Measurements from ENCODE around the gene TFCP2L1. TPM values are rescaled to one million over a fixed set of nuclear protein-coding genes. Genes with fewer than 3 reads are reported as not detected.
A peak's percentile ranks its signal among the peaks of the same experiment; 100 is the strongest.
"Not testable (repeated sequence)": the region's sequence is repeated elsewhere in the genome, so short reads cannot be mapped to it uniquely, and the experiment has no call there.

The TFCP2L1 gene
- total RNA-seq, 1 experiment from 2014 or later, result 18.4 TPM

DNA sequence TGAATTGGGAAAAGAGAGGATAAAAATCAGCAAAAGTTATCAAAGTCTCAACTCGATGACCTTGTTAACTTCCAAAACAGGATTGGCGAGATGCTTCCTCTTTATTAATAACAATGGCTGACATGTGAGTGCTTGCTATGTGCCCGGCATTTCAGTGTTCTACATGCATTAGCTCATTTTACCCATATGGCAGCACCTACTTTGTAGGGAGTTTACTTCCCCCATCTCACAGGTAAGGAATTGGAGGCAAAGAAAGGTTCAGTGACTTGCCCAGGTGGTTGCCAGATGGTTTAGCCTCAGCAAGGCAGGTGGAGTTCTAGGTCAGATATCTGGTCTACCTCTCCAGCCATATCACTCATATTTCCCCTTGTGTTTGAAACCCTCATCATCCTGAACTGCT lies 12.4 kb downstream of the TFCP2L1 start:
- Mint-ChIP-seq H3K9me3 (ENCODE audit: unreplicated experiment) (no peaks in the 10 kb centered on the region), H3K4me1 (ENCODE audit: low read depth, unreplicated experiment) (peaks cover 18% of the 10 kb centered on the region), H3K27ac (ENCODE audit: unreplicated experiment) (peak overlapping the region; percentile 68), H3K27me3 (ENCODE audit: insufficient read depth, unreplicated experiment) (no peaks in the 10 kb centered on the region), H3K36me3 (ENCODE audit: insufficient read depth, unreplicated experiment) (peaks cover 6% of the 10 kb centered on the region), H3K4me3 (ENCODE audit: unreplicated experiment) (peak overlapping the region; percentile 37)
- no peak overlapping the region for H3K4me3 ChIP-seq (ENCODE audit: low read depth, low read length)
- intact Hi-C loops (cut with micrococcal nuclease; ENCODE audit: unreplicated experiment), result no loop called here
- peaks cover 33% of the 10 kb centered on the region for H3K4me1 ChIP-seq
- POLR2A ChIA-PET, result no interaction called here
- peak in 1 of 2 experiments; percentile 22 for DNase-seq
- H3K9me3 ChIP-seq, result no peaks in the 10 kb centered on the region
- CTCF ChIA-PET, result no interaction called here
- no peaks in the 10 kb centered on the region for H3K27me3 ChIP-seq (replicated peaks; ENCODE audit: control insufficient read depth, insufficient read depth, low read length)
- H3K36me3 ChIP-seq (ENCODE audit: control insufficient read depth, insufficient read depth, low read length), result no peaks in the 10 kb centered on the region
- no TSS peak for BruUV-seq (replicated peaks)
- TF ChIP-seq, protein P1, sequence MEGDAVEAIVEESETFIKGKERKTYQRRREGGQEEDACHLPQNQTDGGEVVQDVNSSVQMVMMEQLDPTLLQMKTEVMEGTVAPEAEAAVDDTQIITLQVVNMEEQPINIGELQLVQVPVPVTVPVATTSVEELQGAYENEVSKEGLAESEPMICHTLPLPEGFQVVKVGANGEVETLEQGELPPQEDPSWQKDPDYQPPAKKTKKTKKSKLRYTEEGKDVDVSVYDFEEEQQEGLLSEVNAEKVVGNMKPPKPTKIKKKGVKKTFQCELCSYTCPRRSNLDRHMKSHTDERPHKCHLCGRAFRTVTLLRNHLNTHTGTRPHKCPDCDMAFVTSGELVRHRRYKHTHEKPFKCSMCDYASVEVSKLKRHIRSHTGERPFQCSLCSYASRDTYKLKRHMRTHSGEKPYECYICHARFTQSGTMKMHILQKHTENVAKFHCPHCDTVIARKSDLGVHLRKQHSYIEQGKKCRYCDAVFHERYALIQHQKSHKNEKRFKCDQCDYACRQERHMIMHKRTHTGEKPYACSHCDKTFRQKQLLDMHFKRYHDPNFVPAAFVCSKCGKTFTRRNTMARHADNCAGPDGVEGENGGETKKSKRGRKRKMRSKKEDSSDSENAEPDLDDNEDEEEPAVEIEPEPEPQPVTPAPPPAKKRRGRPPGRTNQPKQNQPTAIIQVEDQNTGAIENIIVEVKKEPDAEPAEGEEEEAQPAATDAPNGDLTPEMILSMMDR (IDR thresholded peaks at IDR 0.05; ENCODE audit: insufficient read depth in 1 of 2, low read depth in 1 of 2, low read length in 1 of 2, severe bottlenecking in 1 of 2, unreplicated experiment in 1 of 2), result no peak

GRCh38 chr2:121269436-121269835 lies 15.6 kb downstream of the TFCP2L1 start:
- CTCF ChIA-PET; H3K4me3 ChIP-seq (ENCODE audit: low read depth, low read length); H3K27ac Mint-ChIP-seq (ENCODE audit: unreplicated experiment); H3K27me3 Mint-ChIP-seq (ENCODE audit: insufficient read depth, unreplicated experiment); BruUV-seq (replicated peaks); H3K9me3 ChIP-seq; H3K4me3 Mint-ChIP-seq (ENCODE audit: unreplicated experiment); intact Hi-C loops (cut with micrococcal nuclease; ENCODE audit: unreplicated experiment); H3K27me3 ChIP-seq (replicated peaks; ENCODE audit: control insufficient read depth, insufficient read depth, low read length); H3K36me3 Mint-ChIP-seq (ENCODE audit: insufficient read depth, unreplicated experiment); DNase-seq; POLR2A ChIA-PET; H3K36me3 ChIP-seq (ENCODE audit: control insufficient read depth, insufficient read depth, low read length); H3K9me3 Mint-ChIP-seq (ENCODE audit: unreplicated experiment): not testable (repeated sequence)
- peaks cover 33% of the 10 kb centered on the region for H3K4me1 ChIP-seq
- H3K4me1 Mint-ChIP-seq (ENCODE audit: low read depth, unreplicated experiment), result peaks cover 18% of the 10 kb centered on the region

DNA sequence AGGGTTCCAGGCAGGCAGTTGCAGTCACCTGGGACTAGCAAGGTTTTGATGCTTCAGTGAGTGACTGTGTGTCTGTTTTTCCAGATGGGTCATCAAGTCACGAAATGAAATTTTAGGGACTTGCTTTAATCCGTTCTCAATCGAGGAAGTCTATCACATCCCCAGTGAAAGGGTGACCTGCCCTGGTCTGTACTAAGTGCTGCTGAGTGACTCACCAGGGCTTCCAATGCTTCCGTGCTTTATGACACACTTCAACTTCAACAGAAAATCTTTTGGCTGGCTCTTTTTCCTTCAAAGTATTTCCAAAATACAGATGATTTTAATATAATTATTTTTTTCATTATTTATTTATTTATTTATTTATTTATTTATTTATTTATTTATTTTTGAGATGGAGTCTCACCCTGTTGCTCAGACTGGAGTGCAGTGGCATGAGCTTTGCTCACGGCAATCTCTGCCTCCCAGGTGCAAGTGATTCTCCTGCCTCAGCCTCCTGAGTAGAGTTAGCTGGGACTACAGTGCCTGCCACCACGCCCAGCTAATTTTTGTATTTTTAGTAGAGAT lies 18.4 kb downstream of the TFCP2L1 start:
- H3K27ac Mint-ChIP-seq (ENCODE audit: unreplicated experiment), result no peak overlapping the region

More for the DNA sequence above, 18.4 kb downstream of the TFCP2L1 start:
- H3K27me3 Mint-ChIP-seq (ENCODE audit: insufficient read depth, unreplicated experiment), result no peaks in the 10 kb centered on the region
- H3K4me3 ChIP-seq (ENCODE audit: low read depth, low read length), result no peak overlapping the region
- H3K36me3 ChIP-seq (ENCODE audit: control insufficient read depth, insufficient read depth, low read length), result no peaks in the 10 kb centered on the region
- no peaks in the 10 kb centered on the region for H3K9me3 ChIP-seq
- intact Hi-C loops (cut with micrococcal nuclease; ENCODE audit: unreplicated experiment), result no loop called here
- H3K9me3 Mint-ChIP-seq (ENCODE audit: unreplicated experiment), result no peaks in the 10 kb centered on the region
- H3K27me3 ChIP-seq (replicated peaks; ENCODE audit: control insufficient read depth, insufficient read depth, low read length), result no peaks in the 10 kb centered on the region
- no peak overlapping the region for H3K4me3 Mint-ChIP-seq (ENCODE audit: unreplicated experiment)
- peaks cover under 1% of the 10 kb centered on the region for H3K36me3 Mint-ChIP-seq (ENCODE audit: insufficient read depth, unreplicated experiment)
- POLR2A ChIA-PET, result no interaction called here
- CTCF ChIA-PET, result no interaction called here
- peaks cover 13% of the 10 kb centered on the region for H3K4me1 ChIP-seq
- no TSS peak for BruUV-seq (replicated peaks)
- peaks cover 2% of the 10 kb centered on the region for H3K4me1 Mint-ChIP-seq (ENCODE audit: low read depth, unreplicated experiment)
- DNase-seq, result no peak
- TF ChIP-seq, protein P1 (IDR thresholded peaks at IDR 0.05; ENCODE audit: insufficient read depth in 1 of 2, low read depth in 1 of 2, low read length in 1 of 2, severe bottlenecking in 1 of 2, unreplicated experiment in 1 of 2), result no peak

All from Caco-2 (cell line).